GM08714 (cell line): ENCODE results near the gene CALU.

Source experiments
- H3K4me3 ChIP-seq: fragments of 200-500 bp; sonication (Bioruptor generic); 2 replicates; pipeline ENCODE4 v1.5.1; 2014; ENCODE audit warnings: mild to moderate bottlenecking, low read length, inconsistent platforms
- ZNF274 ChIP-seq: IDR thresholded peaks from 2 replicates; pipeline ENCODE4 v1.6.1; 2012; ENCODE audit warnings: mild to moderate bottlenecking, low read depth, low read length

Gene CALU

DNA sequence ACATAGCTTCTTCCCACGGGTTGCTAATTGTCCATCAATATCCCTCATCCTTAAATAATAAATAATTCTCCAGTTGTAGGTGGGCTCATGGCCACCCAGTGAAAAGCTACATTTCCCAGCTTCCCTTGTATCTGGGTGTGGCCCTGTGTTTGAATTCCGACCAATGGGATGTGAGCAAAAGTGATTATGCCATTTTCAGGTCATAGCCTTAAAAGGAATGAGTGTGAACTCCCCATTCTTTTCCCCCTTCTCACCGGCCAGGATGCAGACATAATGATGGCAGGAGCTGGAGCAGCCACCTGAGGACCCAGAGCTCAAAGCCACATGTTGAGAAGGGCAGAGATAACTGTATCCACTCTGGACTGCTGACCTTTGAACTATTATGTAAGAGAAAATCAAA lies 30.3 kb upstream of the CALU start:
- H3K4me3 ChIP-seq, result no peak overlapping the region

DNA sequence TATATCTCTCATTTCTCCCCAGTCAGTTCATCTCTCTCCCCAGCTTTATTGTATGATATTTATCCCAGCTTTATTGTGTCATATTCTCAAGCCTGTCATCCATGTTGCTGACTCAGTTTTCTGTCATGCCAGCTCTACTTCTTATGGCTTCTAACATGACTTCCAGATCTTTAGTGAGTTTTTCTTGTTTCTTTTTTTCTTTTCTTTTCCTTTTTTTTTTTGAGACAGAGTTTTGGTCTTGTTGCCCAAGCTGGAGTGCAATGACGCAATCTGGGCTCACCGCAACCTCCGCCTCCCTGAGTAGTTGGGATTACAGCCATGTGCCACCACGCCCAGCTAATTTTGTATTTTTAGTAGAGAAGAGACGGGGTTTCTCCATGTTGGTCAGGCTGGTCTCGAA lies 28.7 kb upstream of the CALU start:
- no peak overlapping the region for H3K4me3 ChIP-seq
- no peak for TF ChIP-seq ZNF274

More for the DNA sequence above, 30.3 kb upstream of the CALU start:
- no peak for TF ChIP-seq ZNF274

- TF ChIP-seq ZNF274, result no peak
- no peak overlapping the region for H3K4me3 ChIP-seq
Measured at GRCh38 chr7:128713794-128714193, 25.4 kb upstream of the CALU start.

DNA sequence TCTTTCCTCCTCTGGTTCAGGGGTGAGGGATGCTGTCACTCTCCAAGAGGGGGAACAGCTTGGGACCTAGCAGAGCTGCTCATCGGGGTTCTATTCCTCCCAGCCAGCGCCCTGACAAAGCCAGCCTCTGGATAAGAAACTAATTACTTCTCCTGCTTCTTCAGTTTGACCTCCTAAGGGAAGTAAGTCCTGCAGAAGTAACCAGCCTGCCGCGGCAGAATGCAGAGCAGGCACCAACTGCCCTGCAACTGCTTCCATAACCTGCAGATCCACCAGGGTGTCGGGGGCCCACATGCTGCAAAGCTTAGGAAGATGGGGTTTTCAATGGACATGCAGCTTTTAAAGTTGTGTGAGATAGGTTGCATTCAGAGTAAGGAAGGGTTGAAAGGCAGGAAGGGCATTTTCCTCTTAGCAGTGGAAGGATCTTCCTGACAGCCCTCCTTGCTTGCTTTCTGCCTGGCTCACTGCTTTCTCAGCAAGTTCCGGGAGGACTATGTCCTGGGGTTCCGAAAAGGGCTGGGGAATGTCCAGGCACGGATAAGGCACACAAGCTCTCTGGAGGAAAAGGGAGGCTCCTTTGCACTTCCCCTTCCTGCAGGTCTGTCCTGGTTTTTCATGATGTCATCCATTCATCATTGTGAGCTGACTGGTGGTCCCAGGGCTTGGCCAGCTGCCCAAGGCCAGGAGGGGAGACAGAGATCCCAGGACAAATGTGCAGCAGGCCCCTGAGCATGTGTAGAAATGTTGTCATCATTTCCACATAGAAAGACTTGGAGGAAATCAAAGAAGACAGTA lies 24.3 kb upstream of the CALU start:
- TF ChIP-seq ZNF274, result no peak
- no peak overlapping the region for H3K4me3 ChIP-seq

- H3K4me3 ChIP-seq, result no peak overlapping the region
- no peak for TF ChIP-seq ZNF274
Measured at GRCh38 chr7:128718967-128719642, 20.1 kb upstream of the CALU start.

DNA sequence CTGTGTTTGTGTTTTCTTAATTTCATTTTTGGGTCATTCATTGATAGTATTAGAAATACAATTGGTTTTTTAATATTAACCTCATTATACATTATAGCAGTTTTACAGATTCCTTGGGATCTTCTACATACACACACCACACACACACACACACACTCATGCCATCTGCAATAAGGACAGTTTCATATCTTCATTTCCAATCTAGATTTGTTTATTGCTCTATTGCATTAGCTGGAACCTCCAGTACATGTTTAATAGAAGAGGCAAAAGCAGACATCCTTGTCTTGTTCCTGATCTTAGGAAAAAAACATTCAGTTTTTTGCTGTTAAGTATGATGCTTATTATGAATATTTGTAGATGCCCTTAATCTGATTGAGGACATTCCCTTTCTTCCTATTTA lies 17.8 kb upstream of the CALU start:
- H3K4me3 ChIP-seq, result no peak overlapping the region
- no peak for TF ChIP-seq ZNF274

DNA sequence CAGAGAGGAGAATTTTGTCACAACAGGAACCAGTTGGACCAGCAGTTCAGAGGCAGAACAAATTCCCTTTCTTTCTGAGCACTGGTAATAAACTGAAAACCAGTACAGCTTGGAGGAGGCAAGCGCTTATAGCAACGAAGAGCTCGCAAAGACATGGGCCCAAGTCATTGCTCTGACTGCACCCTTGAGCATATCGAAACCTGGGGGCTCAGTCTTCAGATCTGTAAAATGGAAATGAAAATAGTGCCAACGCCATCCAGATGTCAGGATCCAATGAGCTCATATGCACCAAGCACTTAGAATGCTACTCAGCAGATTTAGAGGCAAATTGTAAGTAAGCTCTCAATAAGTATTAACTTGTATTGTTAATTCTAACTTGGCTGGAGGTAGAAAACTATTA lies 14.4 kb upstream of the CALU start:
- TF ChIP-seq ZNF274, result no peak
- no peak overlapping the region for H3K4me3 ChIP-seq

DNA sequence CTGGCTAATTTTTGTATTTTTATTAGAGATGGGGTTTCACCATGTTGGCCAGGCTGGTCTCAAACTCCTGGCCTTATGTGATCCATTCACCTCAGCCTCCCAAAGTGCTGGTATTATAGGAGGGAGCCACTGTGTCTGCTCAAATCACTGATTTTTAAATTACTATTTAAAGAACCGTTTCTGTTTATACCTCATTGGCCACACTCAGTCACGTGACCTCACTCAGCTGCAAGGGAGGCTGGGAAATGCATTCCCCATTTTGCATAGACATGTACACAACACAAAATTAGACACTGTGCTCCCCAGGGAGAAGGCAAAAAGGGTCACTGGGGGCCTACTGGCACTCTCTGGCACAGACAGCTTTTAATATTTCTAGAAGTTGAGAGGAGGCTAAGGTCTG lies 13.6 kb upstream of the CALU start:
- H3K4me3 ChIP-seq, result no peak overlapping the region
- TF ChIP-seq ZNF274, result no peak

DNA sequence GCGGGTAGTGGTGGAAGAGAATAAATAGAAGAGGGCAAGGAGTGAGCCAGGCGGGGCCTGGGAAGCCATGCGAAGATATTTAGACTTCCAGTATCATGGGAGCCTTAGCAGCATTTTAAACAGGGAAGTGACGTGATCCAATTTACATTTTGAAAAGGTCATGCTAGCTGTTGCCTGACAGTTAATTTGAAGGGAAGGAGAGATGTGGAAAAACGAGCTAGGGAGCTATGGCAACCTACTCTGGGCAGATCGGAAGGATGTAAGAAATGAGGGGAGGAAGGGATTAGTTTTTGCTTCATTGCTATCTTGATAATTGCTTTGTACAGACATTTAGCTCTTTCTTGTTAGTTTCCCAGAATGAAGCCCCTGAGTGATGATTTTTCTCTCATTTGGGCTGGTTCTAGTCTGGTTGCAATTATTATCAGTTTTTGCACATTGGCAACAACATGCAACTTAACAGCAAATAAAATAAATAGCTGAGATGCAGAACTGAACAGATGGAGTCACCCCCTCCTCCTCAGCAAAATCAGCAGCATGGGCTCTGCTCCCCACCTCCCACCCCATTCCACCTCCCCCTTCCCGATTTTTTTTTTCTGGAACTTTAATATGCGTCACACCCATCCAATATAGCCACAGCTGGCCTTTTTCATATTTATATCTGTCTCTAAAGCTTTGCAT lies 13.0 kb upstream of the CALU start:
- H3K4me3 ChIP-seq, result no peak overlapping the region
- TF ChIP-seq ZNF274, result no peak

GRCh38 chr7:128726737-128727072 lies 12.5 kb upstream of the CALU start:
- no peak for TF ChIP-seq ZNF274
- no peak overlapping the region for H3K4me3 ChIP-seq

DNA sequence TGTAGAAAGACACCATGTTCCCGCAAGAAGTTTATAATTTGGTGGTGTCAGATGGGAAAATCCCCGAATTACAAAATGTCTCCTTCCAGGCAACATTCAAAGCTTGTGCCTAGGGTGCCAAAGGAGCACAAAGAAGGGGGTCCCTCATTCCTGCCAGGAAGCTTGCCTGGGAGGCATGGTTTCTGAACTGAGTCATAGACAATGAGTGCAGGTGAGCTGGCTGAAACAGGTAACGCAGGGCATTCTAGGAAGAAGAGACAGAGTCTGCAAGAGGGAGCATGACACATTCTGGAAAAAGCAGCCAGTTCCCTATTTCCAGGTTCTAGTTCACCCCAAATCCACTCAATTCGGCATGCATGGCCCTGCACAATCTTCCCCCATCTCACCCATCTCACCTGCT lies 11.9 kb upstream of the CALU start:
- TF ChIP-seq ZNF274, result no peak
- H3K4me3 ChIP-seq, result no peak overlapping the region

DNA sequence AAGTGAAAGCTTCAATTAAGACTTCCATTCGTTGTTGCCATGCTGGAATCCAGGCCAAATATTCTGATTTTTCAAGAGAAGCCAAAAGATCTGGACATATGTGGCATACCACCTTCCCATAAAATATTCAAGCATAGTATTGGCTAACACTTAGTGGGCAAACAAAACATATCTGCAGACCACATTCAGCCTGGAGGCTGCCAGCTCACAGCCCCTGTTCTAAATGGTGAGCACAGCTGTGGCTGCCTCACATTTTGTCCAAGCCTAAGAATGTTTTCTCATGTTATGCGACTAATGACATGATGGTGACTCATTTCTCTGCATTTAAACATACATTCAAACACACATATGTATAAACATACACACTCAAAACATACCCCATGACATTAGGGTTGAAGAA lies 10.6 kb upstream of the CALU start:
- TF ChIP-seq ZNF274, result no peak

DNA sequence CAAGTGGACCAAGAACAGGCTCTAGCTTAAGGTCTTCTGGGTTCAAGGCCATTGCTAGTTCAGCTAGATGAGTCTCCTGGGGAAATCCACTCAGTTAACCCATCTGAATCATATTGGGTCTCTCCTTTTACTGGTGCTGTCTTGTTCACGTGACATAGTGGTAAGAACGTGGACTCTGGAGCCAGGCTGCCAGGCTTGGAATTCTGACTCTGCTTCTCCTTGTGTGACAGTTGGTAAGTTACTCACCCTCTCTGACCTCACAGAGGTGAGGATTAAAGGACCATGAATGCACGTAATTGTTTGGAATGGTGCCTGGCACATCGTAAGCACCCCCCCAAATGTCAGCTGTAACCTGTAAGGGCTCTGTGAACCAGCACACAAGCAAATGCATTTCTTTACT lies 9.7 kb upstream of the CALU start:
- no peak for TF ChIP-seq ZNF274
- H3K4me3 ChIP-seq, result no peak overlapping the region

More for the DNA sequence above, 10.6 kb upstream of the CALU start:
- no peak overlapping the region for H3K4me3 ChIP-seq

DNA sequence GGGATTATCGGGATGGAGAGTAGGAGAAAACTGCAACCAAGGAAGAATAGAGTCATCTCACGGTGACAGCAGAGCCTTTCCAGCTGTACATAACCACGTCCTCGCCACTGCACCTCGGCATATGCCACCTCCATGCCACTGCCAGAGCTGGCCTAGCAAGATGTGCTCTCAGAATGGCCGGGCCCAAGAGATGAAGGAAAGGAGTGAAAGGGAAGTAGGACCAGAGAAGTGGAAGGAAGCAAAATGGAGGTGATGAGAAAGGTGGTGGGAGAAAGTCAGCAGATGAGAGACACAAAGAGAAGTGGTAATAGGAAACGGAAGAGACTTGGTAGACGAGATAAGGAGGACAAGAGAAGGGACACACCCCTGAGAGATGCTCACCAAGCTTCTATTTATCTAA lies 8.0 kb upstream of the CALU start:
- TF ChIP-seq ZNF274, result no peak
- H3K4me3 ChIP-seq, result no peak overlapping the region
